HG02973 (cell line): ENCODE measurements around the gene GPR89B.
"Not testable (repeated sequence)": the region's sequence is repeated elsewhere in the genome, so short reads cannot be mapped to it uniquely, and the experiment has no call there.

Source experiments
- ATAC-seq: cut with Tn5 transposase; IDR thresholded peaks from one replicate; pipeline ENCODE4 v1.9.1; 2021; ENCODE audit warnings: moderate library complexity; ENCODE audit not compliant: unreplicated experiment

The GPR89B gene

GRCh38 chr1:148027004-148027403 is 98.8 kb downstream of the GPR89B start:
- ATAC-seq: not testable (repeated sequence)

- ATAC-seq: not testable (repeated sequence)
These were observed 104.0 kb downstream of the GPR89B start for GRCh38 chr1:148032247-148032646.

GRCh38 chr1:148032690-148033089 is 104.5 kb downstream of the GPR89B start:
- ATAC-seq: not testable (repeated sequence)

- not testable (repeated sequence) for ATAC-seq
These were observed 104.9 kb downstream of the GPR89B start for GRCh38 chr1:148033147-148033546.

GRCh38 chr1:148037850-148038461 is 109.7 kb downstream of the GPR89B start:
- peak; percentile 20 for ATAC-seq

GRCh38 chr1:148038462-148039333 is 110.5 kb downstream of the GPR89B start:
- ATAC-seq: peak; percentile 70
